Prostate gland (tissue), 2 donors: Measurements from ENCODE around the gene ZNF69.

ENCODE experiments used
- POLR2A ChIP-seq: fragments of 450-650 bp; IDR thresholded peaks from one replicate; pipeline ENCODE4 v1.6.1; 2016; ENCODE audit warnings: antibody characterized with exemption, mild to moderate bottlenecking
- POLR2AphosphoS5 ChIP-seq: sonication (generic); formaldehyde crosslinking; IDR thresholded peaks from one replicate; pipeline ENCODE4 v1.6.1; 2017; ENCODE audit warnings: antibody characterized with exemption
- TF ChIP-seq, protein P1 (sequence below), 4 experiments: fragments of 200-600 bp in 2 of 4; fragments of 450-650 bp in 2 of 4; sonication (generic) in 2 of 4; IDR thresholded peaks; 1 replicate in 3 of 4; 2 replicates in 1 of 4; pipeline ENCODE4 v1.5.1; 2016 to 2019; ENCODE audit warnings: antibody characterized with exemption in 4 of 4, mild to moderate bottlenecking in 2 of 4, moderate library complexity in 2 of 4

DNA sequence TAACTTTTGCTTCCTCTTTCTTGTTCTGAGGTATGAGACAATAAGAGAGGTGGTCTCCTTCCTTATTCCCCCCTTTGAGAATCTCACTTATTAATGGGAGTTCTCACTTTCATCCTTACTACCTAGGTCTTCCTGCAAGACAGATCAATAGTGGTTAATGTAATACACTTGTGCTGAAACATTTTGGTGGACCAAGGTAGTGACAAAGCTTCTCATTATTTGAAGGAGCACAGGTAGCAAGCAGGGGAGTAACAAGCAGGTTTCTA is 55.2 kb downstream of the ZNF69 start:
- TF ChIP-seq POLR2A (no peak), POLR2AphosphoS5 (no peak)
- TF ChIP-seq, protein P1, sequence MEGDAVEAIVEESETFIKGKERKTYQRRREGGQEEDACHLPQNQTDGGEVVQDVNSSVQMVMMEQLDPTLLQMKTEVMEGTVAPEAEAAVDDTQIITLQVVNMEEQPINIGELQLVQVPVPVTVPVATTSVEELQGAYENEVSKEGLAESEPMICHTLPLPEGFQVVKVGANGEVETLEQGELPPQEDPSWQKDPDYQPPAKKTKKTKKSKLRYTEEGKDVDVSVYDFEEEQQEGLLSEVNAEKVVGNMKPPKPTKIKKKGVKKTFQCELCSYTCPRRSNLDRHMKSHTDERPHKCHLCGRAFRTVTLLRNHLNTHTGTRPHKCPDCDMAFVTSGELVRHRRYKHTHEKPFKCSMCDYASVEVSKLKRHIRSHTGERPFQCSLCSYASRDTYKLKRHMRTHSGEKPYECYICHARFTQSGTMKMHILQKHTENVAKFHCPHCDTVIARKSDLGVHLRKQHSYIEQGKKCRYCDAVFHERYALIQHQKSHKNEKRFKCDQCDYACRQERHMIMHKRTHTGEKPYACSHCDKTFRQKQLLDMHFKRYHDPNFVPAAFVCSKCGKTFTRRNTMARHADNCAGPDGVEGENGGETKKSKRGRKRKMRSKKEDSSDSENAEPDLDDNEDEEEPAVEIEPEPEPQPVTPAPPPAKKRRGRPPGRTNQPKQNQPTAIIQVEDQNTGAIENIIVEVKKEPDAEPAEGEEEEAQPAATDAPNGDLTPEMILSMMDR (IDR thresholded peaks at IDR 0.05), result no peak
